Measurements from ENCODE around the gene DOCK6.

- TF ChIP-seq CTCF (conservative IDR thresholded peaks at IDR 0.05; ENCODE audit: low read length) (no peak), EZH2phosphoT487 (IDR thresholded peaks at IDR 0.05; ENCODE audit: borderline replicate concordance, low read depth, low read length) (no peak)
Measured at GRCh38 chr19:11232555-11232954, 29.8 kb downstream of the DOCK6 start.
